HG02885 (cell line): ENCODE results near the gene COPS7A.

Experiments used
- ATAC-seq: cut with Tn5 transposase; IDR thresholded peaks from one replicate; pipeline ENCODE4 v1.9.1; 2021; ENCODE audit warnings: mild to moderate bottlenecking; ENCODE audit not compliant: unreplicated experiment, poor library complexity

COPS7A gene, protein sequence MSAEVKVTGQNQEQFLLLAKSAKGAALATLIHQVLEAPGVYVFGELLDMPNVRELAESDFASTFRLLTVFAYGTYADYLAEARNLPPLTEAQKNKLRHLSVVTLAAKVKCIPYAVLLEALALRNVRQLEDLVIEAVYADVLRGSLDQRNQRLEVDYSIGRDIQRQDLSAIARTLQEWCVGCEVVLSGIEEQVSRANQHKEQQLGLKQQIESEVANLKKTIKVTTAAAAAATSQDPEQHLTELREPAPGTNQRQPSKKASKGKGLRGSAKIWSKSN

DNA sequence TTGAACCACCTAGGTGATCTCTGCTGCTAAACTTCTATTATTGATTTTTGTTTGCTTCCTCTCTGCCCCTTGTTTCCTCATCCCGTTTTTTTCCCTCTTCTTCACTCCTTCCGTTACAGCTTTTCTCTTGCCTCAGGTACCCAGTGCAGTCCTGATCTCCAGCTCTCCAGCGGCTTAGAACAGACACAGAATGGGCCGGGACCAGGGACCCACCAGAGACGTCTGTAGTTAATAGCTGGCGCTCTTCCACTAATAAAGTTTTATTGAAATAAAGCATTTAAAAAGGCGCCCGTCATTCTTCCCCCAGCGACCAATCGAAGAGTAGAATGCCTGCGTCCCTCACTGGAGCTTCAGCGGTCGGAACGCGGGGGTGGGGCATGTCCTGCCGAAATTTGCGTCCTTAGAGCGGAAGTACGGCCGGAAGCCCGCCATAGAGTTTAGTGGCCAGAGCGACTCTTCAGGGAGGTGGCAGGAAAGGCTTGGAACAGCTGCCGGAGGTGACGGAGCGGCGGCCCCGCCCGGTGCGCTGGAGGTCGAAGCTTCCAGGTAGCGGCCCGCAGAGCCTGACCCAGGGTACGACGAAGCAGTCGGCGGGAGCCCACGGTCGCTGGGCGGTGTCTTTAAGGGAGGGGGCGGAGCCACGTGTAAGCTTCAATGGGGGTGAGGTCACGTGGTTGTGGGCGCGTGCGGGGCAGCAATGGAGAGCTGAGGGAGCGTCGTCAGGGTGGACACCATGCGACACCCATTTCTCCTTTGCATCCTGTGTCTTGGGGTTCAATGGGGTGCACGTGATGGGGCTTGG lies at the start of gene COPS7A:
Gene COPS7A, plus strand, starts transcription at position 440 of the 802 bp plus-strand sequence. CDS start 611 bp downstream, outside the sequence.
- ATAC-seq = peak; percentile 93

DNA sequence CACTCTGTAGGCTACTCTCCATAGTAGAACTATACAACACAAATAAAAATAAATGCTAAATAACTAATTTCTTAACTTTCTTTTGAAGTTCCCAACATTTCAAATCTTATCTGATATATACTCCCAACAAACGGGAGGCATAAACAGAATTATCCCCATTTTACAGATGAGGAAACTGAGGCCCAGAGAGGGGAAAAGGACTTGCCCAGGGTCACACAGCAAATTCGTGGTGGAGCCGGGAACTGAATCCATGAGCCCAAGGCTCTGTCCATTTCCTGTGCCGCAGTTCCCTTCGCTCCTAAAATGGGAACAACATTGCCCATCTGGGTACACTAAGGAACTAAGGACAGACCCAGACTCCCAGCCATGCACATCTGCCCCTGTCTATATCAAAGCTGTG lies 46.9 kb upstream of the COPS7A start:
- no peak for ATAC-seq

DNA sequence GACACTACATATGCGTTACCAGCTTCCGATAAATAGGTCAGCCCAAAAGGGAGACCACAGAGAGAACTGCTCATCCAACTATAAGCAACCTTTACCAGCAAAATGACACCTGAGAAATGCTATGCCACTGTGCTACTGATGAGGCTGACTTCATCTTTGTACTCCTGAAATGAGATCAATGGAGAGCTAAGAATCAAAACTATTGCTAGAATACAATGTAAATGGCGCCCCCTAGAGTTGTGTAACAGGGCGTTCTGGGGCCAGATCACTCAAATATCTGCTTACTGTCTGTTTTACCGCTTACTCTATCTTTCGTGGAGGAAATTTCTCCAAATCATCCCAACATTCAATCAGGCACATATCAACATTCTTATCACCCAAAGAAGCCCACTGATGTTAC lies 39.2 kb upstream of the COPS7A start:
- ATAC-seq = no peak

DNA sequence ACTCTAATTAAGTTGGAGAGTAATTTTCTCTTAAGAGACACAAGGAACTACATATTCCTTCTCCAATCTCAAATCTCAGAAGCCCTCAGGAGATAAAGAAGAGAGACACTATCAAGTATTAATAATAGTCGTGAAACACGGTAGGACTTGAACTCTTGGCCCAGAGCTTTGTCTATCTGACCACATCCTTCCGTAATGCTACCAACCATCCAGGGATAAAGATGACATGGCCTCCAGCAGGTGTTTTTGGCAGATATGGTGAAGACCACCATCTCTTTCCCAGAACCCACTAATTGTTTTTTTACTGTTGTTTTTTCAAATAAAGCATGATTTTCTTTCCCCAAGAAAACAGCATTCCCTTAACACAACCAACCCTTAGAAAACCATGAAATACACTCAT lies 38.0 kb upstream of the COPS7A start:
- ATAC-seq = no peak

DNA sequence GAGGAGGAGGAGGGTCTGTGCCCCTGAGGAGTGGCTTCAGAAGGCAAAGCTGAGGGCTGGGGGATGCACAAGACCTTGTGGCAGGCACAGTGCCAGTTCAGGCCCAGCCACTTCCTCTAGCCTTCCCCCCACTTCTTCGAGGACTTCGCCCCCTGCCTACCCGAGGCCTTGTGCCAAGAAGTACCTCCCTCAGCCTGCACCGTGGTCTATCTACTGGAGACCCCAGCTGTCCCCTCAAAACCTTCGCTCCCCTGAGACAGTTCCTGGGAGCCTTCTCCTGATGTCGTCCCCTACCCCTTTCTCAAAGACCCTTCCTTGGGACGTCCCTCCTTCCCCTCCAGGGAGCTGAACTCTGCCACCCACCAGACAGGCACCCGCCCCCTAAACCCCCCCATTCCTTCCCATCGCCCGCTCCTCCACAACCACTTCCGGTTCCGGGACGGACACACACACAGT lies 35.3 kb upstream of the COPS7A start:
- ATAC-seq = no peak

DNA sequence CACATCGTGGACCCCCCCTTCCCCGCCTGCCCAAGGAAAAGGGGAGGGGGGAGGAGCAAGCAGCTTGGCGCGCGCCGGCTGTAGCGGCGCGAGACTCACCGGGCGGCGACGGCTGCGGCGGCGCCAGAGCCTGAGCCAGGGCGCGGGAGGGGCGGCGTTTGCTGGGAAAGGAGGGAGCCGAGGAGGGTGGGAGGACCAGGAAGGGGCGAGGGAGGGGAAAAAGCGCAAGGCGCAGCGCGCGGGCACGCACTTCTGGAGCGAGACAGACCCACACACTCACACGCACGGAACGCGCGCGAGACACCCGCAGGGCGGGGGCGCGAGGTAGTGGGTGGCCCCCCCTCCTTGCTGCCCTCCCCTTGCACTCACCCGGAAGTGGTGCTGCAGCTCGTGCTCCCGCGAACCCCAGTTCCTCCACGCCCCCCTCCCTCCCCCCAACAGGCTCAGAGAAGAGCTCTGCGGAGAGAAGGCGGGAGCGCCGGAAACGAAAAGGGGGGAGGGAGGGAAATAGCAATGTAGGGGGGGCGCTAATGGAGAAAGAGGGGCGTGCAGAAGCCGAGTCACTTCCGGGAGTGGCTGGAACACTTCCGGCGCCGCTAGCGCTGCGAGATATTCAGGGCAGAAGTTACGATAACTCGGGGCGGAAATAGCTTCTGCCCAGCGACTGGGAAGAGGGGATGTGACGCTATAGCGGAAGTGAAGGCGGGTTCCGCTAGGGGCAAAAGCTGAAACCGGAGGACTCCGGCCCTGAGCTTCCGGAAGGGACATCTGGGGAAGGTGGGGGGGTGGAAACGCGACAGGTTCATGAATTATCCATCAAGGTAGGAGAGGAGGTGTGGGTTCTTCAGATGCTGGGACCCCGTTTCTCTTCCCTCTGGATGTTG lies 34.6 kb upstream of the COPS7A start, which contains the start of gene ZNF384:
Gene ZNF384, minus strand, starts transcription at position 377 of the 884 bp plus-strand sequence. CDS start 9,855 bp downstream, outside the sequence.
- ATAC-seq = peak; percentile 90

DNA sequence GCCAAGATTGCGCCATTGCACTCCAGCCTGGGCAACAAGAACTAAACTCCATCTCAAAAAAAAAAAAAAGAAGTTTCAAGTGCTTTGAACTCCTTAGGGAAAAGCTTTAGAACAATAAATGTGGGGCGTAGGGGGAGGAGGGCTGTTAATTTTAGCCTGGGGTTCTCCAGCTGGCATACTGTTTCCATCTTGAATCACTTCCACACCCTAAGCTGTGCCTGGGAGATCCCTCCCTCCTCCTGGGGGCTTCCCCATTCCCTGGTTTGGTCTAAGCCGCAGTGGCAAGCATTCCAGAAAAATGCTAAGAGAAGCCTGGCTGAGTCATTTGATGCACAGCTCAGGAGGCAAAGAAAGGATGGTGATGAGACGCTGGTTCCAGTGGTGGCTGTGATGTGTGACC lies 32.4 kb upstream of the COPS7A start:
- no peak for ATAC-seq

DNA sequence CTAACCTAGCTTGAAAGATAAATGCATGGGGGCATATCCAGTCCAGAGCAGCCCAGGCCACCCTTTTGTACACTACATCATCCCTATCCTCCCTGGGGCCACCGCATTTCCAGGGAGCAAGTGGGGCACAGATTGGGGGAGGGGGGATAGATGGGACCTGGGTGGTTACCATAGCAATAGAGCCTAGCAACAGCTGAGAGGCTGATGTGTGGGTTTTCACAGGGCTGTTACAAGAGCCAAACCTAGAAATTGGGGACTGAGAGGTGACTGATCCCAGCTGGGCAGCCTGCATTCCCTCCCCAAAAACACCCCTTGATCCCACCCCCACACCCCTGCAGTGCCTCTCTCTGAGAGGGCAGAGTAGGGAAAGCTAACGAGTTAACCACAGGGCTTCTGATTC lies 31.0 kb upstream of the COPS7A start:
- no peak for ATAC-seq

DNA sequence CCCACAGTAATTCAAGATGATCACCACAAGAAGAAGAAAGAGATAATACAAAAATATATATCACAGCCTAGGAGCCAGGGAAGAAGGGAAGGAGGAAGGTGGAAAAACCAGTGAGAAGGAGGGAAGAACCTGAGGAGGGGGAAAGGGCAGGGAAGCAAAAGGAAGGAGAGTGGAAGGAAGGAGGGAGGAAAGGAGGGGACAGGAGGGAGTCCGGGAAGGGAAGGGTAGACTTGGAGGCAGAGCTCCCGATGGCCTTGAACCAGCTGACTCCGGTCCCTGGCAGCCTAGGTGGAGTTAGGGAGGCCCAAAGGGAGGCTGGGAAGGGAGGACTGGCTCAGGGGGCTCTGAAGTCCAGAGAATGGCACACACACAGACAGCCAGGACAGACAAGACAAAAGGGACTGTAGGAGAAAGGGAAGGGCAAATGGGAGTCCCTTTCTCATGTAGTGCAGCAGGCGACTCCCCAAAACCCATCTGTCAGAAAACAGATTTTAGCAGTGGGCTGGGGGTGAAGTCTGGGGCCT lies 30.0 kb upstream of the COPS7A start:
- no peak for ATAC-seq

DNA sequence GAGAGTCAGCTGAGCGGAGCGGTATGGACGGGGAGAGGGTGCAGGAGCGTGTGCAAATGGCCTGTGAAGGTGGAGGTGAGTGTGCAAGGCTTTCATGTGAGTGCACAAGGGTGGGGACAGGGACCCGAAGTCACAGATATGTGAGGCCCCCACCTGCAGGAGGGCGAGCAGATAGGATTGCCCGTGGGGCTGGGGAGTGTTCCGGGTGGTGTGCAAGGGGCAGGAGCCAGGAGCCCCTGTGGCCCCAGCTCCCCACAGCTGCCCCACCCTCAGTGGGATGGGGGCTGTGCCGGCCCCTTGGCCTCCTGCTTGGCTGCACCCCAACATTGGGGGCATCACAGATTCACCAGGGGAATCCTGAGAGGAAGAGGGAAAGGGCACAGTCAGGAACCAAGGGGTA lies 29.1 kb upstream of the COPS7A start:
- no peak for ATAC-seq

DNA sequence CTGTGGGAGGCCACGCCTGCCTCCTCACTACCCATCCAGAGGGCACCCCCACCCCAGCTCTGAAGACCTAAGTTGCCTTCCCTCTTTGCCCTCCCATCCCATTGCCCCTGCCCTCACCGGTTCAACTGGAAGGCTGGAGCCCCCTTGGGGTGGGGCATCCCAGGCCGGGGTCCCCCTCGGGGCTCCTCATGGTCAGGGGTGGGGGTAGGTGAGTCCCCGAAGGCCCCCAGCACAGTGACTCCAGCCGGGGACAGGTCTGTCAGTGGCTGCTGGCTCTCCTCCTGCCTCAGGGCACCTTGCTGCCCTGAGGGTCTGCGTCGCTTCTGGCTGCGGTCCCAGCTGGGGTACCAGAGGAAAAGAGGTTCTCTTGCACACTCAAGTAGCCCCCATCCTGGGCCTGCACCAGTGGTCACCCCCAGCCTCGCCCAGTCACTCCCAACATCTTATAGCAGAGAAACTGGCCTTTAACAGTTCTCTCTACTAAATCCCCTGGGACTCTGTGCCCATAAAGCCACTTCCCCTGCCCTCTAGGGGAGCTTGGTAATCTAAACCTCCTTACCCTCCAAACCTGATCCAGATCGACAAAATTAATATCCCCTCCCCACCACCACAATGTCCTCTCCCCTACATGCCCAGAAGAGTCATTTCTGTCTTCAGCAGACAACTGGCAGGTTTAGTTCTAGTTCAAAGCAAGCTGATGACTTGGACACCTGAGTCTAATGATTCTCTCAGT lies 28.4 kb upstream of the COPS7A start:
- ATAC-seq = no peak

DNA sequence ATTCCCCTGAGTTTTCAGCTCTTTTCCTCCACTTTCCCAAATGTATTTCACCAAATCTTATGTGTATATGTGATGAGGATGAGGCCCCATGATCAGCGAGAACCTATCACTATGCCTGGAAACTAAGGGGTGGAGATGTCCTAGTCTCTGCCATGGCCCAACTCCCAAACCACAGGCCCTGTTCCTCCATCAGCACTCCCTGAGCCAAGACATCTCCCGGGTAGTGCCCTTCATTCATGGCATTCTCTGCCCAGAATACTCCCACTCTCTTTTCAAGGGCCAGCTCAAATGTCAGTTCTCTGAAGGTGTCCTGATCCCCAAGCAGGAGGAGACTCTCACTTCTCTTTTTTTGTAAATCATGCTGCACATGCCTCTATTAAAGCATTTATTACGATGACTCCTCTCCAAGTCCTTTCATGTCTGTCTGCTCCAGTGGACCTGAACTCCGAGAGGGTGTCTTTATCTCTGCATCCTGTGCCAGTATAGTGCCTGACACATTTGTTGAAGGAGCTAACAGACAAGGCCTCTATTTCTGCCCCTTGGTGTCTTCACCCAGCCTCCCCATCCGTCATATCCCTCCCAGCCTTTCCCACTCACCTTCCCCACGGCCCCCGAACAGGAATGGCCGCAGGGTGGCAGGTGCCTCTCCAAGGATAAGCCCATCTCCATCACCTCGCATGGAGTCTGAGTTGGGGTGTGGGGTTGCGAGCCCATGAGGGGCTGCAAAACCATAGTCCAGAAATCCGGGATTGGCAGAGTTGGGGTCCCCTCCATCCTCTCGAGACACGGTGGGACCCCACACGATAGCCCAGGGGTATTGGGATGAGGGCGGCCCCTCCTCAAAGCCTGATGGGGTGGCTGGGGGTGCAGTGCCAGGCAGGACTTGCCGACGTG lies 26.9 kb upstream of the COPS7A start:
- ATAC-seq = no peak

DNA sequence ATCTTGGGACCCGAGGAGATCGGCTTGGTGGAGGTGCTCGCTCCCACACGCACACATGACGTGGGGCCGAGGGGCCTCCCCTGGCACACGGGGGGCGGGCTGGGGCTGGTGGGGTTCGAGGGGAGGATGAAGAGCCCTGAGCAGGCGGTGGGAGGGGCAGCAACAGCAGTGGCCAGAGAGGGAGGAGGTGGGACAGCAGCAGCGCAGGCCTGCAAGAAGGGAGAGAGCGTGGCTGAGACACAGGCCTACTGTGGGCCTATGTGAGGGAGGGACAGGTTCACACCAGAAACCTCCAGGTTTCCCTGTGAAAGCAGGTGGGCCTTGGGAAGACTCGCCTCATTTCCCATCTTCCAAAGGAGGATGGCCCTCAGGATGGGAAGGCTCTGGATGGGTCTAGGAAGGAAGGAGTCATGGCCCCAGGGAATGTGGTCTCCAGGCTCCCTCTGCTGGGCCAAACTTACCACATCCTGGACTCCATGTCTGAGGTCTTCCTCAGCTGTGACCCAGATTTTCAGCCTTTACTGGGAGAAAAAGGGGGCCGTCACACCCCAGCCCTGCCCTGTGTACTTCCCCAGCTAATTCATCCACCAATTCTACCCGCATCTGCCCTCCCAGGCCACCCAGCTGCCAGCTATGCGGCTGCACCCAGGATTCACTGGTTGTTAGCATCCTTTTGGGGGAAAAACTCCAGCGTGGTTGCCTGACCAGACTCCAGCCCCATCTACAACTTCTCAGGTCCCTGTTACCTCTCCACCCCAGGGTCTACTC lies 26.1 kb upstream of the COPS7A start:
- ATAC-seq = no peak

DNA sequence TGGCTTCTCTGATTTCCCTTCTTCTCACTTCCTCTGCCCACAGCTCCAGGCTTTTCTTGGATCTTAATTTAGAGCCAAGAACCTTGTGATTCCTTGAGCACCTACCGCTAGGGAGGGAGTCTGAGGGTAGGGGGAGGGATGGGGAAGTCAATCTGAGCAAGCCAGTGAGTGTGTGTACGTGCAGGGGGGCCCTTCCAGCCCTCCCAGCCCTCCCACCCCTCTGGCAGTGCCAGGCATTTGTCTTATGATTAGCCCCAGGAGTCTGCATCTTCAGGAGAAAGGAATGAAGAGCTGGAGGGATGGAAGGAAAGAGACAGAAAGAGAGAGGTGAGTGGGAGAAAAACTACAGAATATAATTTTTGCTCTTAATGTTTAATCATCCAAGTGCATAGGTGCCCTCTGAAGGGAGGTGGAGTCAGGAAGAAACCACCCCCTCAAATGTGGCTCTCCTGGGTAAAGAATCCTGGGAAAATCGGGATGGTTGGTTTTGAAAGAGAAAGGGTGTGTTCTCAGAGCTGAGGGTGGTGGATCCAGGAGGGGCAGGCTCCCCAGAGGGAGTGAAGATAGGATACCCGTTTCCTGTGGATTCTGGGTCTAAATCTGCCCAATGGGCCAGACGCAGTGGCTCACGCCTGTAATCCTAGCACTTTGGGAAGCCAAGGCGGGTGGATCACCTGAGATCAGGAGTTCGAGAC lies 25.3 kb upstream of the COPS7A start:
- no peak for ATAC-seq

DNA sequence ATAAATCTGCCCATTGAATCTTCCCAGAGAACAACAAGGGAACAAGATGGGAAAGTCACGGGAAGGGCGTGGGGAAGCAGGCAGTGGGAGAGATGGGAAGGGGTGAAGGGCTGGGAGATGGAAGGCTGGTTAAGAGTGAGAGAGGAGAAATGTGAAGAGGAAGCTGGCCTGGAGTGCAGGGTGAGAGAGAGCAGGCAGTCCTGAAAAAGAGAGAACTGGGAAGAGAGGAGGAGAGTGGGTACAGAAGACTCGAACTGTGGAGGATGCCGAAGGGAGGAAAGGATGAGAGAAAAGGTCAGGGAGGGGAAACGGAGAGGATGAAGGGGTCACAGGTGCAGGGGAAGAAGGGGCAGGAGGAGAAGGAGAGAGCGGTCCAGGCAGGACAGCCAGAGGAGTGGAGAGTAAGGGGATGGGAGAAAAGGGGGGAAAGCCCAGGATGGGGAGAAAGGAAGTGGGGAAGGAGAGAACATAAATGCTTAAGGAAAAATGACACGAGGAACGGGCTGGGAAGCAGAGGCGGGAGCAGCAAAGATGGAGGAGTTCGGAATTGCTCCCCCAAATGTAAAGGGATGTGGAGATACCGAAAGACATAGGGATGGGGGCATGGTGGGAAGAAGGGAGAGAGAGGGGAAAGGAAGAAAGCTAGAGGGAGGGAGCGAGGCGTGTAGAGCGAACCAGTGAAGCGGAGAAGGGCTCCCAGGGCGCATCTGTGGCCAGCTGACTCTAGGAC lies 24.4 kb upstream of the COPS7A start:
- no peak for ATAC-seq

DNA sequence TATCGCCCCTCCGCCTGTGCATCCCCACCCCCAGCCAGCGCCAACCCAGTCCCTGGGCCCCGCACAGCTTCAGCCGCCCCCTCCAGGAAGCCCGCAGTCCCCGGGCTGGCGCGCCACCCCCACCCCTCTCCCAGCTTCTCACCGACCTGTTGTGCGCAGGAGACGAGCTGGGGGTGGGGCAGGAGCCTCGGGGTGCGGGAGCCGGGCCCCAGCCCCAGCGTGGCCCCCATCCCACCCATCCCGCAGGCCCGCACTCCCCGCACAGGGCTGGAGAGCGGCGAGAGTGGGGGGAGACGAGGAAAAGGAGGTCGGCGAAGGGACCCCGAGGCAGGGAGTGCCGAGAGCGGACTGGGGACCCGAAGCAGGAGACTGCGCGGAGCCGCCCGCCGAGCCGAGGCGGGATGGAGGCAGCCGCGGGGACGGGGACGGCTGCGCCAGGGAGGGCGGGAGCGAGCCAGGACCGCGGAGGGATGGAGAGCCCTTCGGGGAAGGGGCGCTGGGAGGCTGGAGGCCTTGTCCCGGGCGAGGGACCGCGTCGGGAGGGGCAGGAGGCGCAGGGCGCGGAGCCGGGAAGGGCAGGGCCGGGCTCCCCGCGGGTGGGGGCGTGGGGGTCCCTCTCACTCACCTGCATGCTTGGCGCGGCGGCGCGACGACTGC lies 23.7 kb upstream of the COPS7A start:
- ATAC-seq = no peak
